GM21723 (cell line): Measurements from ENCODE around the gene ABCC3.
"Not testable (repeated sequence)": the region's sequence is repeated elsewhere in the genome, so short reads cannot be mapped to it uniquely, and the experiment has no call there.

Source experiments
- ATAC-seq: cut with Tn5 transposase; IDR thresholded peaks from one replicate; pipeline ENCODE4 v1.9.1; 2021; ENCODE audit warnings: mild to moderate bottlenecking, moderate library complexity; ENCODE audit not compliant: unreplicated experiment

ABCC3 gene

GRCh38 chr17:50665838-50666237 lies 31.2 kb downstream of the ABCC3 start:
- no peak for ATAC-seq

DNA sequence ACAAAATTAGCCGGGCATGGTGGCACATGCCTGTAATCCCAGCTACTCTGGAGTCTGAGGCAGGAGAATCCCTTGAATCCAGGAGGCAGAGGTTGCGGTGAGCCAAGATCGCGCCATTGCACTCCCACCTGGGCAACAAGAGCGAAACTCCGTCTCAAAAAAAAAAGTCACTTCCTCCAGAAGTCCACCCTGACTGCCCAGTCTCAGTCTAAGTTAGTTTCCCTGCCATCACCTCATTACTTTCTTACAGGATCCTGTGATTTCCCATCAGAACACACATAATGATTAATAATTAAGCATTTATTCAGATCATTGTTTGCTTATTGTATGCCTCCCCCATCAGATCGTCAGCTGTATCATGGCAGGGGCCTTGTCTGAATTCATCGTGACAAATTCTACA lies 31.6 kb downstream of the ABCC3 start:
- no peak for ATAC-seq

- ATAC-seq = no peak
Observed at GRCh38 chr17:50667259-50668024, 32.8 kb downstream of the ABCC3 start.

- ATAC-seq = no peak
Observed at GRCh38 chr17:50668025-50668837, 33.5 kb downstream of the ABCC3 start.

GRCh38 chr17:50668838-50669581 lies 34.3 kb downstream of the ABCC3 start:
- no peak for ATAC-seq

GRCh38 chr17:50672071-50672470 lies 37.4 kb downstream of the ABCC3 start:
- no peak for ATAC-seq

DNA sequence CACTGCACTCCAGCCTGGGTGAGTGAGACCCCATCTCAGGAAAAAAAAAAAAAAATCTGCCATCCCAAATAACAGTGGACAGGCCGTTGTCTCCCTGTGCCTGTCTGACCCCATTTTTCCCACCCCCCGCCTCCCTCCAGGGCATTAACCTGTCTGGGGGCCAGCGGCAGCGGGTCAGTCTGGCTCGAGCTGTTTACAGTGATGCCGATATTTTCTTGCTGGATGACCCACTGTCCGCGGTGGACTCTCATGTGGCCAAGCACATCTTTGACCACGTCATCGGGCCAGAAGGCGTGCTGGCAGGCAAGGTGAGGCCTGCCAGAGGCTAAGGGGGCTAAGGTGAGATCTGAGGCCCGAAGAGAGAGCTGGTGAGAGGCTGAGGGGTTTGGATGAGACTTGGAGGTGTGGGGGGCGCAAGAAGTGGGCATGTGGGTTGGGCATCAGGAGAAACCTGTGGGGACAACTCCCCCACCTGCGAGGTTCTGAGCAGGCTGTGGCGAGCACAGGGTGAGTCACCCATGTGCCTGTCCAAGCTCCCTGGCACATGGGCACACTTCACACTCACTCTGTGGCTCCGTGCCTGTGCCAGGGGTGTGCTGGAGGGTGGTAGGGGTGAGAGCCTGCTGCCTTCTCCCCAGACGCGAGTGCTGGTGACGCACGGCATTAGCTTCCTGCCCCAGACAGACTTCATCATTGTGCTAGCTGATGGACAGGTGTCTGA lies 38.3 kb downstream of the ABCC3 start:
- ATAC-seq = no peak

DNA sequence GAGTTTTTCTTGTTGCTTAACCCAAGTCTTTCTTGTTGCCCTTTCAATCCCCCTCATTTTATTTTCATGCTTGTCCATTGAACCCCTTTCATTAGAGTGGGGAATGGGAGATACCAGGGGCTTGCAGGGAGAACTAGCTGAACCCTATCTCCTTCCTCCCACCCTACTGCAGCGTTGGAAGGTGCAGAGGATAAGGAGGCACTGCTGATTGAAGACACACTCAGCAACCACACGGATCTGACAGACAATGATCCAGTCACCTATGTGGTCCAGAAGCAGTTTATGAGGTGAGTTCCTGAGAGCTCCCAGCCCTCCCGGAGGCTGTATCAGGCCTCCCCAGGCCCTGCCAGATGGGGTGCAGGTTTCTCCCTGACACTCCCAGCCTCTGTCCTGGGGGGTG lies 40.5 kb downstream of the ABCC3 start:
- no peak for ATAC-seq

DNA sequence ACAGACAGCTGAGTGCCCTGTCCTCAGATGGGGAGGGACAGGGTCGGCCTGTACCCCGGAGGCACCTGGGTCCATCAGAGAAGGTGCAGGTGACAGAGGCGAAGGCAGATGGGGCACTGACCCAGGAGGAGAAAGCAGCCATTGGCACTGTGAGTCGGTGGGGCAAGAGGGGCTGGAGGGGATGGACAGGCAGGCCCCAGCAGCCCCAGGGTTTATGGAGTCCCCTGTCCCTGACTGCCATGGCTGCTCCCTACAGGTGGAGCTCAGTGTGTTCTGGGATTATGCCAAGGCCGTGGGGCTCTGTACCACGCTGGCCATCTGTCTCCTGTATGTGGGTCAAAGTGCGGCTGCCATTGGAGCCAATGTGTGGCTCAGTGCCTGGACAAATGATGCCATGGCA lies 40.9 kb downstream of the ABCC3 start:
- ATAC-seq = no peak

DNA sequence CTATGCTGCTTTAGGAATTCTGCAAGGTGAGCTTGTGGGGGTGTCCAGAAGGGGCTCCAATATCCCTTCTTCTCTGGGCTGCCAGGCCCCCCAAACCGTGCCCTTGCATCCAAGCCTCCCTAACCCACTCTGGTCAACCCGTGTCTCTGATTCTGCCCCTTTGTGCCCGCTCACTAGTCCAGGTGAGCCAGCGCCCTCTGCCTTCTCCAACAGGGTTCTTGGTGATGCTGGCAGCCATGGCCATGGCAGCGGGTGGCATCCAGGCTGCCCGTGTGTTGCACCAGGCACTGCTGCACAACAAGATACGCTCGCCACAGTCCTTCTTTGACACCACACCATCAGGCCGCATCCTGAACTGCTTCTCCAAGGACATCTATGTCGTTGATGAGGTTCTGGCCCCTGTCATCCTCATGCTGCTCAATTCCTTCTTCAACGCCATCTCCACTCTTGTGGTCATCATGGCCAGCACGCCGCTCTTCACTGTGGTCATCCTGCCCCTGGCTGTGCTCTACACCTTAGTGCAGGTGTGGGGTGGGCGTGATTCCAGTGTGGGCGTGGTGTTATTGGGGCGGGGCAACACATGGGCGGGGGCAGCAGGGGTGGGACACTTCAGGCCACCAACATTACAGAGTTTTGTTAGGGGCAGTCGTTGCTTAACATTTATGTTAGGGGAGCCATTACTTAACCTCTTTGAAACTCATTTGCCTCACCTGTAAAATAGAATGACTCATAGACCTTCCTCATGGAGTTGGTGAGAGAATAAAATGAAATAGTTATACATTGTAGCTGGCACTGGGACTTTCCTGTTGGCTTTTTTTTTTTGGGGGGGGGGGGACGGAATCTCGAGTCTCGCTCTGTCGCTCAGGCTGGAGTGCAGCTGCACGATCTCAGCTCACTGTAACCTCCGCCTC lies 41.6 kb downstream of the ABCC3 start:
- ATAC-seq = no peak

DNA sequence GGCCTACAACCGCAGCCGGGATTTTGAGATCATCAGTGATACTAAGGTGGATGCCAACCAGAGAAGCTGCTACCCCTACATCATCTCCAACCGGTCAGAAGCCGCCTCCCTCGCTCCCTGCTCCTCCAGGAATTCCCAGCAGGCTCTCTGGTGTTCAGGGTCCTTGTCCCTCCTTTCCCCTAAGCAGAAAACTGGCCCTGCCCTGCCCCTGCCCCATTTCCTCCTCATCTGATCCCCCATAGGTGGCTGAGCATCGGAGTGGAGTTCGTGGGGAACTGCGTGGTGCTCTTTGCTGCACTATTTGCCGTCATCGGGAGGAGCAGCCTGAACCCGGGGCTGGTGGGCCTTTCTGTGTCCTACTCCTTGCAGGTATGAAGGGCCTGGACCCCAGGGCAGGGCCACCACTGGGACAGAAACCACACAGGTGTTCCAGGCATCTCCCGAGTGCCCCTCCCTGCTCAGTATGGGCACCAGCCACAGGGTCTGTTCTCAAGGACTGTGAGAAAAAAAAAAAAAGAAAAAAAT lies 43.2 kb downstream of the ABCC3 start:
- ATAC-seq = no peak

DNA sequence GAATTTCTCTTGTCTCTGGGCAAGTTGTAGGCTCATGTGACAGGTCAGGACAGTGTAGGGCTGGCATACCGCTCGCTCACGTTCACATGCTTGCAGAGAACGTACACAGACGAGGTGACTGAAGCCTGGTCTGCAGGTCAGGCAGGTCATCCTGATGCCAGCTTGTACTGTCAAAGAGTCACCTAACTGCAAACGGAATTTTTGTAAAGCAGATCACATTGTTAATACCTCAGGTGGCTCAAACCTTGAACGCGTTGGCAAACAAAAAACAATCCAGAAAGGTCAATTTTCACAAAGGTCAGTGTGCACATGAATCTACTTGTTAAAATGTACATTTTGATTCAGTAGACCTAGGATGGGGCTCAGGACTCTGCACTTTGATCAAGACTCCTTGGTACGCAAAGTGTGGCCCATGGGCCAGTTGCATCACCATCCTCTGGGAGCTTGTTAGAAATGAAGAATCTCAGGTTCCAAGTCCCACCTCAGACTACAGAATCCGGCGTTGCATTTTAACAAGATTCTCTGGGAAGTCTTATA lies 44.4 kb downstream of the ABCC3 start:
- no peak for ATAC-seq

- ATAC-seq = no peak
Observed at GRCh38 chr17:50680126-50680525, 45.4 kb downstream of the ABCC3 start.

DNA sequence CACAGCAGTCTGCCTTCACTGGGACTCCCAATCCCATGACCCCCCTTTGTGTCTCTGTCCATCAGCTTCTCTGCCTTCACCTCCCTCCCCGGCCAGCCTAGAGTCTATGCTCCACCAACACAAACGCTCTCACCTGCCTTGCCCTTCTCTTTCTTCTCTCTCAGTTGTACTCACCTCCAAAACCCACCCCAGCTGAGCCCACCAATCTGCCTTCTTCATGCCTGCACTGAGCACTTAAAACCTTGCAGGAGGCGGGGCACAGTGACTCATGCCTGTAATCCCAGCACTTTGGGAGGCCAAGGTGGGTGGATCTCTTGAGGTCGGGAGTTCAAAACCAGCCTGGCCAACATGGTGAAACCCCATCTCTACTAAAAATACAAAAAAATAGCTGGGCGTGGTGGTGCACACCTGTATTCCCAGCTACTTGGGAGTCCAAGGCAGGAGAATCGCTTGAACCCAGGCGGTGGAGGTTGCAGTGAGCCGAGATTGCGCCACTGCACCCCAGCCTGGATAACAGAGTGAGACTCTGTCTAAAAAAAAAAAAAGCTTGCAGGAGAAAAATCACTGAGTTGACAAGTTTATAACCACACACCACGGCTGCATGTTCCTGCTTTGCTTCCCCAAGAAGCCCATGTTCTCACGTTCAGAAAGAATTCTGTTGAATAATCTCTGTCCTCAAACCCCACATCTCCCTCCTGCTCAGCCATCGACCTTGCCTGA lies 46.0 kb downstream of the ABCC3 start:
- not testable (repeated sequence) for ATAC-seq

DNA sequence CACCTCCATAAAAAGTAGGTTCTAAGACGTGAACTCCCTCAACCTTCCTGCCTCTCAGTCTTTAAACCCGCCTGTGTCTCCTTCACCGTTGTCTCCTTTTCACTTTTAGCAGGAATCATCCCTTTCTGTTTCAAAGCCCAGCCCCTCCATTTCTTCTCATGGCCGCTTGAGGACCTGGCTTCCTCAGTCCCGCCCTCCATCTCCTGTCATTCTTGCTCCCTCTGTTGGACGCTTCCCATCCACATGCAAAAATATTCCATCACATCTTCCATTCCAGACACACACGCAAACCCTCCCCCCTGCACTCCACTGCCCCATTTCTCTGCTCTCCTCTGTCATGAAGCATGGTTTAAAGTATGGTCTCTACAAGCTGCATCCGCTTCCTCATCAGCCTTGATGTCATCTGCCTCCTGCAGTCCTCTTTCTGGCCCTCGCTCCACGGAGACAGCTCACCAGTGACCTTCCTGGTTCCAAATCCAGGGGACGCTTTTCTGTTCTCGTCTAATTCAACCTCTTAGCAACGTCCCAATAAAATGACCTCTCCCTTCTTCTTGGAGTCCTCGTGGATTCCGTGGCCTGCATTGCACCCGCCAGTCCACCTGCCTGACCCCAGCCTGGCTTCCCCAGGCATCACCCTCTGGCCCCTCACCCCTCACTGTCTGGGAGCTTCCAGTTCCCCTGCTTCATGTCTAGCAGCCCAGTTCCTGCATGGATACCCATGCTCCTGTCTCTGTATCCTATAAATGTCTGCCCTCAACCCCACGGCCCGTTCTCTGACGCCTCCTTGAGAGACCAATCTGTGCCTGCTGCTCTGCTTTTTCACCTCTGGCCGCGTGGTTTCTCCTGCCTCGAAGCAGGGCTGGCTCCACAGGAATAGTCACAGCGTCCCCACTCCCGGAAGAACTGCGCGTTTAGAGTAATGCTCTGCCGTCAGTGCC lies 46.9 kb downstream of the ABCC3 start:
- ATAC-seq = no peak

- no peak for ATAC-seq
Observed at GRCh38 chr17:50682441-50682840, 47.8 kb downstream of the ABCC3 start.

- no peak for ATAC-seq
Observed at GRCh38 chr17:50682938-50683337, 48.3 kb downstream of the ABCC3 start.
